Activated CD4-positive, alpha-beta T cell treated with anti-CD3 and anti-CD28 coated beads, Interleukin-2, amount 10 ng/mL, durations not matched to agents 24 days and 14 days (primary cell): Measurements from ENCODE around the gene APOL2. TPM values are rescaled to one million over a fixed set of nuclear protein-coding genes. Genes with fewer than 3 reads are reported as not detected.

ENCODE experiments used
- DNase-seq: peaks from one replicate; pipeline ENCODE4 v3.0.0; 2022
- H3K27ac Mint-ChIP-seq: one replicate; pipeline ENCODE4 v1.8.0; 2022; ENCODE audit warnings: mild to moderate bottlenecking, mixed read lengths
- H3K27me3 Mint-ChIP-seq: one replicate; pipeline ENCODE4 v1.8.0; 2022; ENCODE audit warnings: mixed read lengths
- H3K36me3 Mint-ChIP-seq: one replicate; pipeline ENCODE4 v1.8.0; 2022; ENCODE audit warnings: low read depth, mild to moderate bottlenecking, mixed read lengths
- H3K4me1 Mint-ChIP-seq: one replicate; pipeline ENCODE4 v1.8.0; 2021; ENCODE audit warnings: mixed read lengths
- H3K4me3 Mint-ChIP-seq: one replicate; pipeline ENCODE4 v1.8.0; 2022; ENCODE audit warnings: mild to moderate bottlenecking, moderate library complexity, mixed read lengths
- H3K9me3 Mint-ChIP-seq: one replicate; pipeline ENCODE4 v1.8.0; 2021; ENCODE audit warnings: mixed read lengths
- intact Hi-C: fragments of 100-400 bp; cut with micrococcal nuclease; formaldehyde crosslinking; loops from one replicate; pipeline ENCODE4 v1.15.1; 2023
- total RNA-seq: library from RNA; stranded (reverse); gene quantifications from 2 replicates; pipeline ENCODE4 v1.2.3, GENCODE V29; 2022

APOL2 gene, protein sequence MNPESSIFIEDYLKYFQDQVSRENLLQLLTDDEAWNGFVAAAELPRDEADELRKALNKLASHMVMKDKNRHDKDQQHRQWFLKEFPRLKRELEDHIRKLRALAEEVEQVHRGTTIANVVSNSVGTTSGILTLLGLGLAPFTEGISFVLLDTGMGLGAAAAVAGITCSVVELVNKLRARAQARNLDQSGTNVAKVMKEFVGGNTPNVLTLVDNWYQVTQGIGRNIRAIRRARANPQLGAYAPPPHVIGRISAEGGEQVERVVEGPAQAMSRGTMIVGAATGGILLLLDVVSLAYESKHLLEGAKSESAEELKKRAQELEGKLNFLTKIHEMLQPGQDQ
- 52.0 and 58.6 TPM in 2 replicates for total RNA-seq

DNA sequence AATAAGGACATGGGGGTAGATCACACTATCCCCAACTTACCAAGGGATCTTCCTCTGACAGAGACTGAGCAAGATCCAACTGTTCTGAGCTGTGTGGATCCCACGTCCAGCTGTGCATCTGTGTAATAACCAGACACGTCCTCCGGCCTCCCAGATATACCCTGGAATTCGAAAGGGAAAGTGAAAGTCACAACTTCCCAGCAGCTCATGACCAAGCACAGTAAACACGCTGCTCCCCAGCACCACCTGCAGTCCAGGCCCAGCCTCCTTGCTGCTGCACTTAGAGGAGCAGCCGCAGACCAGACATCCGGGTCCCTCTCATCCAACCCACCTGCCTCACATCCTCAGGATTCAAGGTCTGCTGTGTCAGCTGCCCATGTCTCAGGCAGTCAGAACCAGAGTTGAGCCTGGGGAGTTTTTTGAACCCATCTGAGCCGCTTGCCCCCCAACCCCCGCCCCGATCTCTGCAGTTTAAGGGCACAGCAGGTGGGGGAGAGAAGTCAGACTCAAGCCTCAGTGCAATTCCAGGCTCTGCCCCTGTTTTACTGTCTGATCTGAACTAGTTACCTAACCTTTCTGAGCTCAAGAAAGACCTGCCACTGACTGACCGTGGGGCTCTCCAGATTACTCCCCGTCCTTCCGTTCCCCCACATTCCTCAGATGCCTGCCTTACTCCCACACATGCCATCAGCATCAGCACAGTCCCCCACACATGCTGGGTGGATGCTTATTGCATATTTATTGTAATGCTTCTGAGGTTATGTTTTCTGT is at the start of gene APOL2:
Gene APOL2 (minus strand): TSS at position 127 of the 771 bp plus-strand sequence. CDS start 6,365 bp downstream, outside the sequence.
- peaks cover 21% of the 10 kb centered on the region for H3K9me3 Mint-ChIP-seq
- H3K4me3 Mint-ChIP-seq, result peak within 1 kb of the TSS; percentile 91
- DNase-seq, result peak; percentile 96
- H3K36me3 Mint-ChIP-seq, result peaks cover 39% of the 10 kb centered on the region
- intact Hi-C loops, result loop anchor here (1.0 to 5.0 kb wide), 4 partner anchors 14 to 243 kb away; partner anchors contain the start of genes APOL1 and TXN2
- H3K4me1 Mint-ChIP-seq, result peaks cover 40% of the 10 kb centered on the region
- H3K27me3 Mint-ChIP-seq, result peaks cover 2% of the 10 kb centered on the region
- peak within 1 kb of the TSS; percentile 94 for H3K27ac Mint-ChIP-seq

DNA sequence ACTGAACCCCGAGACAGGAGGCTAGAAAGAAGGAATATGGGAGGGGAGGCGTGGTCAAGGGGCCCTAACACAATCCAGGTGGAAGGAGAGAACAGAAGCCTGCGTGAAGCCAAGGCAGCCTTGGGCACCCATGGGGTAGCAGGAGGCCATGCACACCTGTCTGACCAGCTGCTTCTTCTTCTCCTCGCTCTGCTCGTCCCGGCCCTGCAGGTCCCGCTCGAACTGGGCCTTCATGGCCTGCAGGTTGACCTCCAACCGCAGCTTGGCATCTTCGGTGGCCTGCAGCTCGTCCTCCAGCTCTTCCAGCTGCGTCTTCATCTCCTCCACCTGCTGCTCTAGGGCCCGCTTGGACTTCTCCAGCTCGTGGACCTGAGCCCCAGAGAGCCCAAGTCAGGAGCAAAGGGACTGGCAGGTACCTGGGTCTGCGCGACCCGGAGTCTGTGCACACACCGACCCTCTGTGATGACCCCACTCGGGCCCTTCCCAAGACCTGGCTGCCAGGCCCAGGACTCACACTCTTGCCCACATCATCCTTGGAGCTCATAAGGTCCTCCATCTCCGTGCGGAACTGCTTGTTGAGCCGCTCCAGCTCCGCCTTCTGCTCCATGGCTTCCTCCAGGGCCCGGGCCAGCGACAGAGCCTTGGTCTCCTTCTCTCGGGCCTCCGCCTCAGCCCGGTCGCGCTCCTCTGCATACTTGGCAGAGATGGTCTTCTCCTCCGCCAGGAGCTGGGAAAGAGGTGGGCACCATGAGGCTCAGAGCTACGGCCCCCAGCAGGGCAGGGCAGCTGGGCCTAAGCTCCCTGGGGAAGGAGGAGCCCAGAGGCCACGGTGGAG is 49.5 kb upstream of the APOL2 start:
- Mint-ChIP-seq H3K9me3 (no peaks in the 10 kb centered on the region), H3K36me3 (peaks cover 77% of the 10 kb centered on the region), H3K4me1 (peaks cover 25% of the 10 kb centered on the region), H3K4me3 (no peak overlapping the region), H3K27ac (no peak overlapping the region), H3K27me3 (no peaks in the 10 kb centered on the region)
- intact Hi-C loops, result no loop called here
- no peak for DNase-seq

DNA sequence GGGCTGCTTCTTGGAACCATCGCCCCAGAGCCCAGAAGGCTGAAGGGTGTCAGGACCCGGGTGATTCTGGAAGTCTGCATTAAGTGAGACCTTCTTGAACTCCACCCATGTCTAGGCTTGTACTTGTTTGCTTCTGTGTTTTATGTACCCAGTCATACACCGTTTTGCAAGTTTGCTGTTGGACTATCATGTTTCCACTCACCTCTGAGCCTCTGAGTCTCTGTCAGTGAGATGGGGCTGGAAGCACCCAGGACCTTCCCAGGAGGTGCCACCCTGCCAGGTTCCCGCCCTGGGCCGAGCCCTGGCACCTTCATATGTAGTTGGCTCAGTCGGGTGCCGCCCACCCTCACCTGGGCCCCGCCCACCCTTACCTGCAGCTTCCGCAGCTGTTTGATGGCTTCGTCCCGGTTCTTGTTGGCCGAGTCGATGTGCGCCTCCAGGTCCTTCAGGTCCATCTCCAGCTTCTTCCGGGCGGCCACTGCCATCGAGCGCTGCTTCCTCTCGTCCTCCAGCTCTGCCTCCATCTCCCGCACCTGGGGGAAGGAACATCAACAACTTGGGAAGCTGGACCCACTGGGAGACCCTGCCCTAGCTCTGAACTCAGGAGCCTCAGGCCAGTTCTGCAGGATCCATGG is 48.7 kb upstream of the APOL2 start:
- Mint-ChIP-seq H3K36me3 (peaks cover 75% of the 10 kb centered on the region), H3K27me3 (no peaks in the 10 kb centered on the region), H3K4me3 (no peak overlapping the region), H3K27ac (no peak overlapping the region), H3K4me1 (peaks cover 25% of the 10 kb centered on the region), H3K9me3 (no peaks in the 10 kb centered on the region)
- intact Hi-C loops, result no loop called here
- no peak for DNase-seq

DNA sequence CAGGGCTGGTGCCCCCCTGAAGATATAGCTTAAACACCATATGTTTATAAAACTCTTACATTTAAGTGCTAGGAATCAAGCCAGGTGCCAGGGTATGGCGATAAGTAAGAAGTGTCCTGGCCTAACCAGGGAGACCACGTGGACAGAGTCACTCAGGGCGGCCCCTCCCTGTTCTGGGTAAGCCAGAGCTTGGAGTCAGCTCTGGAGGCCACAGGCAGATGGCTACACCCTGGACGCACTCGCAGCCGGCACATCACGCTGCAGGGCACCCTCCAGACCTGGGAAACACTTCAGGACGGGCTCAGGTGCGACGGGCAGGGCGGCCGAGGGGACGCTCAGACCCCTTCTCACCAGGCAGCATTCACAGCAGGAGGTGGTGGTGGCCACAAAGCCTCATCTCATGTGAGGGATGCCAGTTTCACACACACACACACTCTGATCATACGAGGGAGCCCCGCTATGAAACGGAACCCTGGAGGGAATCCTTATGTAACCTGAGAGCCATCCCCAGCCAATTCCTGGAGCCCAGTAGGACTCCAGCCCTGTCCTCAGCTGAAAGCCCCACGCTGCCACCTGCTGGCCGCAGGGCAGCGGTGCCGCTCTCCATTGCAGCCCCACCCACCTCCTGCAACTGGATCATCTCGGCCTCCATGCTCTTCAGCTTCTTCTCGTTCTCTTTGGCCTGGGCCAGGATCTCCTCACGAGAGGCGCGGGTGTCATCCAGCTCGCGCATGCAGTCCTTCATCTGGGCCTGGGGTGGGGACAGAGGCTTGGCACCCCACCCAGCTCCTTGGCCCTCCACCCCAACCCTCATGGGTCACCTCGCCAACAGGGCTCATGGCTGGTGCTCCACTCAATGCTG is 47.0 kb upstream of the APOL2 start:
- Mint-ChIP-seq H3K9me3 (no peaks in the 10 kb centered on the region), H3K36me3 (peaks cover 74% of the 10 kb centered on the region), H3K4me3 (no peak overlapping the region), H3K4me1 (peaks cover 16% of the 10 kb centered on the region), H3K27ac (peak overlapping the region; percentile 34), H3K27me3 (no peaks in the 10 kb centered on the region)
- intact Hi-C loops, result no loop called here
- DNase-seq, result peak; percentile 91

DNA sequence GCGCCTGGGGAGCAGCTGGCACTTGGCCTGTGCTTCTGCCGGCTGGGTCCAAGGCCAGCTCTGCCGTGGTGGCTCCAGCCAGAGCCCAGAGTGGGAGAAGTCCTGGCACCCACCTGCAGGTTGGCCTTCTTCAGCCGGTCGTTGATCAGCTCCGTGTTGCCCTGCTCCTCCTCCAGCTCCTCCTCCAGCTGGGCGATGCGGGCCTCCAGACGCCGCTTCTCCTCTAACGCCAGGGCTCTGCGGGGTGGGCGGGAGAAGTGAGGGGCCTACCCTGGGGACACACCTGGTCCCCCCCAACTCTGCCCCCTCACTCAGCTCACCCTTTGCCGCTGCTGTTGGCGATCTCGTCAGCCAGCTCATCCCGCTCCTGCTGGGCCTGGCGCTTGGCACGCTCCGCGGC is 46.2 kb upstream of the APOL2 start:
- H3K27ac Mint-ChIP-seq, result no peak overlapping the region
- intact Hi-C loops, result no loop called here
- no peaks in the 10 kb centered on the region for H3K27me3 Mint-ChIP-seq
- H3K4me3 Mint-ChIP-seq, result no peak overlapping the region
- H3K4me1 Mint-ChIP-seq, result peaks cover 16% of the 10 kb centered on the region
- peaks cover 75% of the 10 kb centered on the region for H3K36me3 Mint-ChIP-seq
- no peaks in the 10 kb centered on the region for H3K9me3 Mint-ChIP-seq
- DNase-seq, result no peak

GRCh38 chr22:36285017-36285416 is 45.7 kb upstream of the APOL2 start:
- no peak for DNase-seq
- Mint-ChIP-seq H3K4me1 (peaks cover 16% of the 10 kb centered on the region), H3K36me3 (peaks cover 76% of the 10 kb centered on the region), H3K9me3 (no peaks in the 10 kb centered on the region), H3K4me3 (no peak overlapping the region), H3K27me3 (no peaks in the 10 kb centered on the region), H3K27ac (no peak overlapping the region)
- intact Hi-C loops, result no loop called here

GRCh38 chr22:36284171-36284571 is 44.8 kb upstream of the APOL2 start:
- Mint-ChIP-seq H3K27me3 (no peaks in the 10 kb centered on the region), H3K4me1 (peaks cover 10% of the 10 kb centered on the region), H3K4me3 (no peak overlapping the region), H3K9me3 (no peaks in the 10 kb centered on the region), H3K36me3 (peaks cover 73% of the 10 kb centered on the region), H3K27ac (no peak overlapping the region)
- intact Hi-C loops, result no loop called here
- DNase-seq, result no peak

GRCh38 chr22:36282328-36282831 is 43.1 kb upstream of the APOL2 start:
- no peak overlapping the region for H3K27ac Mint-ChIP-seq
- peaks cover 11% of the 10 kb centered on the region for H3K4me1 Mint-ChIP-seq
- H3K27me3 Mint-ChIP-seq, result no peaks in the 10 kb centered on the region
- intact Hi-C loops, result no loop called here
- H3K9me3 Mint-ChIP-seq, result no peaks in the 10 kb centered on the region
- H3K36me3 Mint-ChIP-seq, result peaks cover 61% of the 10 kb centered on the region
- DNase-seq, result no peak
- no peak overlapping the region for H3K4me3 Mint-ChIP-seq

GRCh38 chr22:36281781-36282327 is 42.5 kb upstream of the APOL2 start:
- intact Hi-C loops, result no loop called here
- Mint-ChIP-seq H3K27ac (no peak overlapping the region), H3K9me3 (no peaks in the 10 kb centered on the region), H3K27me3 (no peaks in the 10 kb centered on the region), H3K36me3 (peaks cover 57% of the 10 kb centered on the region), H3K4me1 (peaks cover 10% of the 10 kb centered on the region), H3K4me3 (no peak overlapping the region)
- DNase-seq, result no peak

GRCh38 chr22:36280379-36280778 is 41.1 kb upstream of the APOL2 start:
- DNase-seq, result no peak
- H3K4me1 Mint-ChIP-seq, result peaks cover 9% of the 10 kb centered on the region
- no peaks in the 10 kb centered on the region for H3K9me3 Mint-ChIP-seq
- H3K27ac Mint-ChIP-seq, result no peak overlapping the region
- H3K27me3 Mint-ChIP-seq, result no peaks in the 10 kb centered on the region
- peaks cover 45% of the 10 kb centered on the region for H3K36me3 Mint-ChIP-seq
- intact Hi-C loops, result no loop called here
- H3K4me3 Mint-ChIP-seq, result no peak overlapping the region

- no peak for DNase-seq
- Mint-ChIP-seq H3K9me3 (no peaks in the 10 kb centered on the region), H3K27me3 (no peaks in the 10 kb centered on the region), H3K4me3 (no peak overlapping the region), H3K36me3 (peaks cover 37% of the 10 kb centered on the region), H3K4me1 (peaks cover 10% of the 10 kb centered on the region), H3K27ac (no peak overlapping the region)
- intact Hi-C loops, result loop anchor here (5.0 kb wide), 1 partner anchor 42 kb away; the partner anchor contains the start of gene APOL2
These were observed 39.9 kb upstream of the APOL2 start for GRCh38 chr22:36279219-36279666.
